Stimulated activated naive B cell treated with anti-CD40 and anti-IgM and Interleukin-4, amounts not matched to agents 10 μg/mL and 1 μg/mL and 100 μg/mL, for 72 hours (primary cell): Measurements from ENCODE around the gene CCR6.

Experiments used
- ATAC-seq, 2 donors: fragments of 150-1000 bp; cut with Tn5 transposase; replicated peaks; 2 replicates each; pipeline ENCODE4 v1.10.0; 2021; ENCODE audit warnings: moderate library complexity in 1 of 2
- DNase-seq: peaks from one replicate; pipeline ENCODE4 v3.0.0; 2021
- H3K27ac Mint-ChIP-seq: one replicate; pipeline ENCODE4 v1.8.0; 2022; ENCODE audit warnings: mild to moderate bottlenecking, mixed read lengths
- H3K27me3 Mint-ChIP-seq, 2 donors: one replicate each; pipeline ENCODE4 v1.8.0; 2022; ENCODE audit warnings: mixed read lengths in 2 of 2
- H3K36me3 Mint-ChIP-seq, 2 donors: one replicate each; pipeline ENCODE4 v1.8.0; 2022; ENCODE audit warnings: mixed read lengths in 2 of 2, mild to moderate bottlenecking in 1 of 2
- H3K4me1 Mint-ChIP-seq, 2 donors: one replicate each; pipeline ENCODE4 v1.8.0; 2022; ENCODE audit warnings: mixed read lengths in 2 of 2, mild to moderate bottlenecking in 1 of 2
- H3K4me3 Mint-ChIP-seq, 2 donors: one replicate each; pipeline ENCODE4 v1.8.0; 2022; ENCODE audit warnings: mild to moderate bottlenecking in 2 of 2, mixed read lengths in 2 of 2, moderate library complexity in 1 of 2
- H3K9me3 Mint-ChIP-seq, 2 donors: one replicate each; pipeline ENCODE4 v1.8.0; 2022; ENCODE audit warnings: mixed read lengths in 2 of 2, mild to moderate bottlenecking in 1 of 2

Gene CCR6

GRCh38 chr6:167134448-167135328 lies 11.8 kb downstream of the CCR6 start:
- H3K36me3 Mint-ChIP-seq: peaks cover 6 to 11% of the 10 kb centered on the region in 2 donors
- H3K27me3 Mint-ChIP-seq: no peaks in the 10 kb centered on the region
- H3K4me1 Mint-ChIP-seq: peaks cover 53 to 81% of the 10 kb centered on the region in 2 donors
- H3K27ac Mint-ChIP-seq: peak overlapping the region; percentile 49
- ATAC-seq: peak; percentile 57 to 73
- peak overlapping the region in 1 of 2 donors; percentile 34 for H3K4me3 Mint-ChIP-seq
- DNase-seq: no peak
- no peaks in the 10 kb centered on the region for H3K9me3 Mint-ChIP-seq

- Mint-ChIP-seq H3K9me3 (no peaks in the 10 kb centered on the region), H3K4me1 (peaks cover 51 to 80% of the 10 kb centered on the region in 2 donors), H3K36me3 (peaks cover 6 to 11% of the 10 kb centered on the region in 2 donors), H3K4me3 (no peak overlapping the region), H3K27me3 (no peaks in the 10 kb centered on the region), H3K27ac (peak overlapping the region; percentile 17)
- no peak for DNase-seq
- no peak for ATAC-seq
Observed at GRCh38 chr6:167136376-167136775, 13.5 kb downstream of the CCR6 start.

DNA sequence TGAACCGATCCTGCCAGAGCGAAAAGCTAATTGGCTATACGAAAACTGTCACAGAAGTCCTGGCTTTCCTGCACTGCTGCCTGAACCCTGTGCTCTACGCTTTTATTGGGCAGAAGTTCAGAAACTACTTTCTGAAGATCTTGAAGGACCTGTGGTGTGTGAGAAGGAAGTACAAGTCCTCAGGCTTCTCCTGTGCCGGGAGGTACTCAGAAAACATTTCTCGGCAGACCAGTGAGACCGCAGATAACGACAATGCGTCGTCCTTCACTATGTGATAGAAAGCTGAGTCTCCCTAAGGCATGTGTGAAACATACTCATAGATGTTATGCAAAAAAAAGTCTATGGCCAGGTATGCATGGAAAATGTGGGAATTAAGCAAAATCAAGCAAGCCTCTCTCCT lies 14.2 kb downstream of the CCR6 start:
- H3K27ac Mint-ChIP-seq: peak overlapping the region; percentile 69
- H3K4me1 Mint-ChIP-seq: peaks cover 49 to 80% of the 10 kb centered on the region in 2 donors
- H3K27me3 Mint-ChIP-seq: no peaks in the 10 kb centered on the region

DNA sequence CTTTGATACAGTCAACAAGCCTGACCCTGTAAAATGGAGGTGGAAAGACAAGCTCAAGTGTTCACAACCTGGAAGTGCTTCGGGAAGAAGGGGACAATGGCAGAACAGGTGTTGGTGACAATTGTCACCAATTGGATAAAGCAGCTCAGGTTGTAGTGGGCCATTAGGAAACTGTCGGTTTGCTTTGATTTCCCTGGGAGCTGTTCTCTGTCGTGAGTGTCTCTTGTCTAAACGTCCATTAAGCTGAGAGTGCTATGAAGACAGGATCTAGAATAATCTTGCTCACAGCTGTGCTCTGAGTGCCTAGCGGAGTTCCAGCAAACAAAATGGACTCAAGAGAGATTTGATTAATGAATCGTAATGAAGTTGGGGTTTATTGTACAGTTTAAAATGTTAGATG lies 15.0 kb downstream of the CCR6 start:
- Mint-ChIP-seq H3K4me3 (no peak overlapping the region), H3K36me3 (peaks cover 6 to 11% of the 10 kb centered on the region in 2 donors), H3K27me3 (no peaks in the 10 kb centered on the region), H3K9me3 (no peaks in the 10 kb centered on the region), H3K4me1 (peaks cover 47 to 77% of the 10 kb centered on the region in 2 donors), H3K27ac (peak overlapping the region; percentile 42)
- ATAC-seq (no peak), DNase-seq (no peak)

More for the DNA sequence above, 14.2 kb downstream of the CCR6 start:
- no peak for DNase-seq
- Mint-ChIP-seq H3K4me3 (peak overlapping the region; percentile 39 to 67), H3K36me3 (peaks cover 6 to 11% of the 10 kb centered on the region in 2 donors), H3K9me3 (no peaks in the 10 kb centered on the region)
- ATAC-seq: peak in 1 of 2 donors; percentile 33

- ATAC-seq (no peak), DNase-seq (no peak)
- Mint-ChIP-seq H3K27me3 (no peaks in the 10 kb centered on the region), H3K9me3 (no peaks in the 10 kb centered on the region), H3K27ac (peak overlapping the region; percentile 25), H3K4me1 (peaks cover 37 to 74% of the 10 kb centered on the region in 2 donors), H3K36me3 (peaks cover 2 to 7% of the 10 kb centered on the region in 2 donors), H3K4me3 (no peak overlapping the region)
Observed at GRCh38 chr6:167139761-167140160, 16.9 kb downstream of the CCR6 start.

GRCh38 chr6:167140589-167141474 lies 17.9 kb downstream of the CCR6 start:
- peak overlapping the region; percentile 76 for H3K27ac Mint-ChIP-seq
- no peaks in the 10 kb centered on the region for H3K27me3 Mint-ChIP-seq
- H3K9me3 Mint-ChIP-seq: no peaks in the 10 kb centered on the region
- peaks cover 36 to 63% of the 10 kb centered on the region in 2 donors for H3K4me1 Mint-ChIP-seq
- no peak for DNase-seq
- H3K36me3 Mint-ChIP-seq: peaks cover 0 to 7% of the 10 kb centered on the region in 2 donors
- H3K4me3 Mint-ChIP-seq: peak overlapping the region; percentile 4 to 37
- peak; percentile 69 to 72 for ATAC-seq

GRCh38 chr6:167141667-167142432 lies 19.0 kb downstream of the CCR6 start:
- Mint-ChIP-seq H3K4me3 (peak overlapping the region in 1 of 2 donors; percentile 32), H3K27me3 (no peaks in the 10 kb centered on the region), H3K36me3 (peaks cover 0 to 7% of the 10 kb centered on the region in 2 donors), H3K4me1 (peaks cover 30 to 53% of the 10 kb centered on the region in 2 donors), H3K9me3 (no peaks in the 10 kb centered on the region), H3K27ac (peak overlapping the region; percentile 76)
- ATAC-seq (peak; percentile 73 to 83), DNase-seq (peak; percentile 43)

GRCh38 chr6:167142433-167142761 lies 19.5 kb downstream of the CCR6 start:
- no peak overlapping the region for H3K4me3 Mint-ChIP-seq
- ATAC-seq (no peak), DNase-seq (no peak)
- no peak overlapping the region for H3K27ac Mint-ChIP-seq
- H3K9me3 Mint-ChIP-seq: no peaks in the 10 kb centered on the region
- no peaks in the 10 kb centered on the region for H3K27me3 Mint-ChIP-seq
- H3K4me1 Mint-ChIP-seq: peaks cover 25 to 48% of the 10 kb centered on the region in 2 donors
- H3K36me3 Mint-ChIP-seq: peaks cover 0 to 6% of the 10 kb centered on the region in 2 donors

DNA sequence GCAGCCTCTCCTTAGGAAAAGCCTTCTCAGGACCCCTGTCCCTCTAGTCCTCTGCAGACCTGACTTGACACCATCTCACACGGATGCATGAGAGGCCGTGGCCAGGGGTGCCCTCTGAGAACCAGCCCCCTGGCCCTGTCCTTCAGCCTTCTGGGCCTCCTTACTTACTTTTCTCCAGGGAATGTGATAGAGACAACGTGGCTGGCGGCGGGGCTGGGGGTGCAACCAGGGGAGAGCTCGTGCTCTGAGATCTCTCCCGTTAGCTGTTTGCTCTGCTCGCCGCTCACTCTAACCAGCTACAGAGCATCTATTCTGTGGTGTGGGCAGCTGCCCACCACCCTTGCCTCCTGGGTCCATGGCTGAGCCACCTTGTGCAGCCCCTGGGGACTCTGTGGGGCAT lies 20.1 kb downstream of the CCR6 start:
- Mint-ChIP-seq H3K27me3 (no peaks in the 10 kb centered on the region), H3K36me3 (no peaks in the 10 kb centered on the region), H3K9me3 (no peaks in the 10 kb centered on the region), H3K4me1 (peaks cover 20 to 41% of the 10 kb centered on the region in 2 donors), H3K4me3 (no peak overlapping the region), H3K27ac (peak overlapping the region; percentile 76)
- DNase-seq: no peak
- ATAC-seq: no peak

DNA sequence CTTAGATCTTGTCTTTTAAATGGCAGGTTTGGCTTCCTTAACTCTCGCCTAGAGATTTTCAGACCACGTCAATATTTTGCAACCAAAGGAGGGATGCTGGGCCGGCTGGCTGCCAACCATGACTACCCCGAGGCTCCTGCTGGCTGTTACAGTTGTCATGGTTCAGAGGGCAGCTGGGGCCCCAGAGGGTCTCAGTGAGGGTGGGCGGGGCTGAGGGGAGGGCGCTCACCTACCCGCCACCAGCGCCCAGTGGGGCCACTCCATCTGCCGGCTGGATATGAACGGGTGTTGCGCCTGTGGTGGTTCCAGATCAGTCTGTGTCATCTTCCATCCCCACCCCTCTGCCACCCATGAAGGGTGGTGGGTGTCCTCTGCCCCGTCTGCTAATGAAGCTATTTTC lies 22.6 kb downstream of the CCR6 start:
- no peaks in the 10 kb centered on the region for H3K27me3 Mint-ChIP-seq
- no peaks in the 10 kb centered on the region for H3K9me3 Mint-ChIP-seq
- H3K4me1 Mint-ChIP-seq: peaks cover 18 to 26% of the 10 kb centered on the region in 2 donors
- no peak overlapping the region for H3K4me3 Mint-ChIP-seq
- DNase-seq: no peak
- ATAC-seq: no peak
- peaks cover 0 to 4% of the 10 kb centered on the region in 2 donors for H3K36me3 Mint-ChIP-seq
- no peak overlapping the region for H3K27ac Mint-ChIP-seq

DNA sequence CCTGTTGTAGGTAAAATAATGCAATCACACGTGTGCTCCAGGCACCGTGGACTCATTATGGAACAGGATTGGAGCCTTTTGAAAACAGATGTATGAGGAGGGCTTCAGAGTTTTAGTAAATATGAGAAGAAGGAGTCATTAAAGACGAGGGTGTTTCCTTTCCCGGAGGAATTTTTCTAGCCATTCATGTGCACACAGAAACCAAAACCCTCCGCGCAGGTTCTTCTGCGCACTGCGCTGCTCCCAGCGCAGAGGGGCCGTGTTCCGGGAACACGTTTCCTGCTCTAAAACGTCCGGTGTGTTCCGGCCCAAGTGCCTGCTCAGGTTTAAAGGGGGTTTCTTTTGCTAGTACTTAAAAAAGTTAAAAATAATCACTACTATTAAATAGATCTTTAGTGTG lies 23.2 kb downstream of the CCR6 start:
- H3K27me3 Mint-ChIP-seq: no peaks in the 10 kb centered on the region
- DNase-seq (no peak), ATAC-seq (no peak)
- peak overlapping the region; percentile 73 to 79 for H3K4me3 Mint-ChIP-seq
- H3K4me1 Mint-ChIP-seq: peaks cover 13 to 23% of the 10 kb centered on the region in 2 donors
- H3K27ac Mint-ChIP-seq: peak overlapping the region; percentile 51
- H3K9me3 Mint-ChIP-seq: no peaks in the 10 kb centered on the region
- H3K36me3 Mint-ChIP-seq: peaks cover 0 to 4% of the 10 kb centered on the region in 2 donors

- Mint-ChIP-seq H3K9me3 (no peaks in the 10 kb centered on the region), H3K4me3 (peak overlapping the region; percentile 73 to 79), H3K27ac (no peak overlapping the region), H3K27me3 (no peaks in the 10 kb centered on the region), H3K36me3 (peaks cover 0 to 4% of the 10 kb centered on the region in 2 donors), H3K4me1 (peaks cover 12 to 23% of the 10 kb centered on the region in 2 donors)
- DNase-seq: no peak
- no peak for ATAC-seq
Observed at GRCh38 chr6:167146977-167147376, 24.1 kb downstream of the CCR6 start.

- Mint-ChIP-seq H3K36me3 (peaks cover 0 to 4% of the 10 kb centered on the region in 2 donors), H3K9me3 (no peaks in the 10 kb centered on the region), H3K27ac (no peak overlapping the region), H3K4me3 (no peak overlapping the region), H3K27me3 (no peaks in the 10 kb centered on the region), H3K4me1 (peaks cover 14 to 27% of the 10 kb centered on the region in 2 donors)
- ATAC-seq (no peak), DNase-seq (no peak)
Observed at GRCh38 chr6:167148021-167148420, 25.1 kb downstream of the CCR6 start.

DNA sequence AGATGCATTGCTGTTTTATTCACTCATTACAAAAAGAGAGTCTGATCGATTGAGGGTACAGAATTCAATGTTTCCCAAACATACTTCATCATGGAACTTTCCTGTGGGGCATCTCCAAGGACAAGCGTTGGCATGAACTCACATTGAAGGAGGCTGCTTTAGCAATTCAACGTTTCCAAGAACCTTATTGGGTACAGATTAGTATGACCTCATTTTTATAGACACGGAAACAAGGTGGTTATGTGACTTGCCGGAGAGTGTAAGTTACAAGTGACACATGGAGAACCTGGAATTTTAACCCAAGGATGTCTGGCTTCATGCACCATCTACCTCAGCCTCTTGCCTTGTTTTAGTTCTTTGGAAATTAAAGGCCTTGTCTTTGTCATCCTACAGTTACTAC lies 26.1 kb downstream of the CCR6 start:
- Mint-ChIP-seq H3K4me3 (no peak overlapping the region), H3K27ac (no peak overlapping the region), H3K9me3 (no peaks in the 10 kb centered on the region), H3K4me1 (peaks cover 18 to 37% of the 10 kb centered on the region in 2 donors), H3K36me3 (peaks cover 0 to 4% of the 10 kb centered on the region in 2 donors), H3K27me3 (no peaks in the 10 kb centered on the region)
- ATAC-seq (no peak), DNase-seq (no peak)
